Measurements from ENCODE around the gene MYPOP. TPM values are rescaled to one million over a fixed set of nuclear protein-coding genes. Genes with fewer than 3 reads are reported as not detected.
A peak's percentile ranks its signal among the peaks of the same experiment; 100 is the strongest.

The MYPOP gene
- total and polyA plus RNA-seq, 9 of the 15 experiments (the other 6 are each of a cell fraction or from before 2014, with no cell fraction given) = 0.32 to 7.6 (median 1.6) TPM

GRCh38 chr19:45862271-45862563, 40.2 kb downstream of the MYPOP start (continued):
- TF ChIP-seq PHTF2 (CRISPR knock-in tag; IDR thresholded peaks at IDR 0.05) = no peak
- TF ChIP-seq, protein P1, sequence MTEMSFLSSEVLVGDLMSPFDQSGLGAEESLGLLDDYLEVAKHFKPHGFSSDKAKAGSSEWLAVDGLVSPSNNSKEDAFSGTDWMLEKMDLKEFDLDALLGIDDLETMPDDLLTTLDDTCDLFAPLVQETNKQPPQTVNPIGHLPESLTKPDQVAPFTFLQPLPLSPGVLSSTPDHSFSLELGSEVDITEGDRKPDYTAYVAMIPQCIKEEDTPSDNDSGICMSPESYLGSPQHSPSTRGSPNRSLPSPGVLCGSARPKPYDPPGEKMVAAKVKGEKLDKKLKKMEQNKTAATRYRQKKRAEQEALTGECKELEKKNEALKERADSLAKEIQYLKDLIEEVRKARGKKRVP (CRISPR knock-in tag; IDR thresholded peaks at IDR 0.05) = no peak
- TF ChIP-seq, protein P2, sequence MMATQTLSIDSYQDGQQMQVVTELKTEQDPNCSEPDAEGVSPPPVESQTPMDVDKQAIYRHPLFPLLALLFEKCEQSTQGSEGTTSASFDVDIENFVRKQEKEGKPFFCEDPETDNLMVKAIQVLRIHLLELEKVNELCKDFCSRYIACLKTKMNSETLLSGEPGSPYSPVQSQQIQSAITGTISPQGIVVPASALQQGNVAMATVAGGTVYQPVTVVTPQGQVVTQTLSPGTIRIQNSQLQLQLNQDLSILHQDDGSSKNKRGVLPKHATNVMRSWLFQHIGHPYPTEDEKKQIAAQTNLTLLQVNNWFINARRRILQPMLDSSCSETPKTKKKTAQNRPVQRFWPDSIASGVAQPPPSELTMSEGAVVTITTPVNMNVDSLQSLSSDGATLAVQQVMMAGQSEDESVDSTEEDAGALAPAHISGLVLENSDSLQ (IDR thresholded peaks at IDR 0.05) = peak; percentile 41; the same call in 1 of the 2 replicates
- TF ChIP-seq BRD9 (IDR thresholded peaks at IDR 0.05; ENCODE audit: low read depth, partially characterized antibody) = no peak
- 0 out of 2 replicates have a peak, but pooled peaks have one; percentile 24 for TF ChIP-seq ZNF766 (CRISPR knock-in tag; conservative IDR thresholded peaks at IDR 0.05)
- TF ChIP-seq YBX1 (IDR thresholded peaks at IDR 0.05) = no peak
- no peak for TF ChIP-seq EP400 (IDR thresholded peaks at IDR 0.05)
- no peak for TF ChIP-seq IFI16 (CRISPR knock-in tag; IDR thresholded peaks at IDR 0.05)
- TF ChIP-seq, protein P3, sequence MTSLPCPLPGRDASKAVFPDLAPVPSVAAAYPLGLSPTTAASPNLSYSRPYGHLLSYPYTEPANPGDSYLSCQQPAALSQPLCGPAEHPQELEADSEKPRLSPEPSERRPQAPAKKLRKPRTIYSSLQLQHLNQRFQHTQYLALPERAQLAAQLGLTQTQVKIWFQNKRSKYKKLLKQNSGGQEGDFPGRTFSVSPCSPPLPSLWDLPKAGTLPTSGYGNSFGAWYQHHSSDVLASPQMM (CRISPR knock-in tag; IDR thresholded peaks at IDR 0.05) = no peak
- 0 out of 2 replicates have a peak, but pooled peaks have one; percentile 10 for TF ChIP-seq NR2C1 (IDR thresholded peaks at IDR 0.05)
- TF ChIP-seq NR2C1 (tag; IDR thresholded peaks at IDR 0.05) = no peak
- TF ChIP-seq, protein P4, sequence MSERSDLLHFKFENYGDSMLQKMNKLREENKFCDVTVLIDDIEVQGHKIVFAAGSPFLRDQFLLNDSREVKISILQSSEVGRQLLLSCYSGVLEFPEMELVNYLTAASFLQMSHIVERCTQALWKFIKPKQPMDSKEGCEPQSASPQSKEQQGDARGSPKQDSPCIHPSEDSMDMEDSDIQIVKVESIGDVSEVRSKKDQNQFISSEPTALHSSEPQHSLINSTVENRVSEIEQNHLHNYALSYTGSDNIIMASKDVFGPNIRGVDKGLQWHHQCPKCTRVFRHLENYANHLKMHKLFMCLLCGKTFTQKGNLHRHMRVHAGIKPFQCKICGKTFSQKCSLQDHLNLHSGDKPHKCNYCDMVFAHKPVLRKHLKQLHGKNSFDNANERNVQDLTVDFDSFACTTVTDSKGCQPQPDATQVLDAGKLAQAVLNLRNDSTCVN (CRISPR knock-in tag; IDR thresholded peaks at IDR 0.05) = no peak
- no peak for TF ChIP-seq ZNF239 (CRISPR knock-in tag; IDR thresholded peaks at IDR 0.05)
- no peak for TF ChIP-seq ZNF449 (CRISPR knock-in tag; IDR thresholded peaks at IDR 0.05)
- no peak for TF ChIP-seq POU5F1 (IDR thresholded peaks at IDR 0.05; ENCODE audit: borderline replicate concordance, low read depth, low read length, partially characterized antibody)
- TF ChIP-seq PBX2 (CRISPR knock-in tag; IDR thresholded peaks at IDR 0.05; ENCODE audit: low read depth) = no peak
- no peak for TF ChIP-seq PBX2 (tag; conservative IDR thresholded peaks at IDR 0.05; ENCODE audit: low read depth)
- no peak for TF ChIP-seq ZNF41 (CRISPR knock-in tag; conservative IDR thresholded peaks at IDR 0.05)
- no peak for TF ChIP-seq MYBL2 (IDR thresholded peaks at IDR 0.05; ENCODE audit: low read depth)
- TF ChIP-seq MYBL2 (CRISPR knock-in tag; IDR thresholded peaks at IDR 0.05; ENCODE audit: borderline replicate concordance) = no peak
- TF ChIP-seq USF1 (CRISPR knock-in tag; IDR thresholded peaks at IDR 0.05) = peak; percentile 89; the same call in 1 of the 2 replicates
- no peak for TF ChIP-seq HDAC8 (tag; IDR thresholded peaks at IDR 0.05)
